Stimulated activated CD8-positive, alpha-beta memory T cell treated with anti-CD3 and anti-CD28 coated beads, Interleukin-15, amount 100 ng/mL, for 48 hours (primary cell): Measurements from ENCODE around the gene PRDX1.
A peak's percentile ranks its signal among the peaks of the same experiment; 100 is the strongest.

Experiments
- DNase-seq, 2 donors: peaks; one replicate each; pipeline ENCODE4 v3.0.0-alpha.2; 2020; ENCODE audit warnings: low read depth in 2 of 2

Gene PRDX1

GRCh38 chr1:45521413-45522323, at the start of gene PRDX1:
PRDX1 (minus strand) TSS chr1:45521884; CDS start chr1:45519043, 2,841 bp downstream.
- DNase-seq: peak; percentile 94 to 95

- DNase-seq: no peak
Measured at GRCh38 chr1:45570631-45571030, 48.9 kb upstream of the PRDX1 start.

- peak; percentile 37 to 41 for DNase-seq
Measured at GRCh38 chr1:45569962-45570581, 48.4 kb upstream of the PRDX1 start.

GRCh38 chr1:45569571-45569961, 47.9 kb upstream of the PRDX1 start:
- no peak for DNase-seq

- DNase-seq: no peak
Measured at GRCh38 chr1:45568421-45568820, 46.7 kb upstream of the PRDX1 start.

GRCh38 chr1:45567911-45568310, 46.2 kb upstream of the PRDX1 start:
- no peak for DNase-seq

- DNase-seq: no peak
Measured at GRCh38 chr1:45566722-45567121, 45.0 kb upstream of the PRDX1 start.

- DNase-seq: no peak
Measured at GRCh38 chr1:45563843-45564242, 42.2 kb upstream of the PRDX1 start.

- DNase-seq: no peak
Measured at GRCh38 chr1:45557422-45557944, 35.8 kb upstream of the PRDX1 start.

GRCh38 chr1:45554198-45554597, 32.5 kb upstream of the PRDX1 start:
- DNase-seq: no peak

- no peak for DNase-seq
Measured at GRCh38 chr1:45552331-45552730, 30.6 kb upstream of the PRDX1 start.

GRCh38 chr1:45551684-45552083, 30.0 kb upstream of the PRDX1 start:
- no peak for DNase-seq

GRCh38 chr1:45550401-45551351, 29.0 kb upstream of the PRDX1 start, which contains the start of gene AKR1A1:
AKR1A1 (plus strand) TSS chr1:45550826; CDS start chr1:45561795, 10,969 bp downstream.
- peak; percentile 85 to 88 for DNase-seq

GRCh38 chr1:45545553-45546310, 24.0 kb upstream of the PRDX1 start:
- no peak for DNase-seq

GRCh38 chr1:45545019-45545493, 23.4 kb upstream of the PRDX1 start:
- DNase-seq: no peak

GRCh38 chr1:45544530-45544929, 22.8 kb upstream of the PRDX1 start:
- no peak for DNase-seq

GRCh38 chr1:45543581-45544417, 22.1 kb upstream of the PRDX1 start:
- peak; percentile 61 to 71 for DNase-seq

- DNase-seq: no peak
Measured at GRCh38 chr1:45542591-45542990, 20.9 kb upstream of the PRDX1 start.

GRCh38 chr1:45541193-45541592, 19.5 kb upstream of the PRDX1 start:
- DNase-seq: no peak

GRCh38 chr1:45536886-45537285, 15.2 kb upstream of the PRDX1 start:
- no peak for DNase-seq
